Endometrial microvascular endothelial cells (primary cell): ENCODE measurements around the gene HMGCS1. TPM values are rescaled to one million over a fixed set of nuclear protein-coding genes. Genes with fewer than 3 reads are reported as not detected.
"Not testable (repeated sequence)": the region's sequence is repeated elsewhere in the genome, so short reads cannot be mapped to it uniquely, and the experiment has no call there.

ENCODE experiments used
- in situ Hi-C: cut with HindIII; loops from 2 replicates; pipeline ENCODE4 v1.10.0; 2017; ENCODE audit warnings: low sequenced_read_pairs, low pct_unique_long_range_greater_than_20kb; ENCODE audit errors: inconsistent ontology term
- total RNA-seq: library from RNA; depleted of rRNA; stranded (reverse); fragments of >200 nt; gene quantifications from one replicate; pipeline ENCODE4 v1.2.3, GENCODE V29; 2015; ENCODE audit errors: inconsistent ontology term

Gene HMGCS1
- total RNA-seq, 1 donor from 2014 or later, result 11.4 TPM

DNA sequence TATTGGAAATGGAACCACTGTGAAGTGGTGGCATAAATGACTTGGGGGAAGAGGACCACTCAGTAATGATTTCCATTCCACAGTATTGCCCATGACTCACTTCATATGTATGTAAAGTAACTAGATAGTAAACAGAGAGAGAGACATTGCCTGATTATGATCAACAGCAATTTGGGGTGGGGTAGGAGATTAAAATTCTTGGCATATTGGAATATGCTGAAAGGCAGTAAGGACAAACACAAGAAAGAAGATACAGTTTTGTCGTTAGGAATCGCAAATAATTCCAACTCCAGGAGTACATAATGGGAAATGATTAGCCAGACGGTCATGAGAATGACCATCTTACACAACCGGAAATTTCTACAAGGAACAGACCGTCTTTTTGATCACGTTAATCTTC is 1.5 kb upstream of the HMGCS1 start:
- in situ Hi-C loops, result no loop called here

DNA sequence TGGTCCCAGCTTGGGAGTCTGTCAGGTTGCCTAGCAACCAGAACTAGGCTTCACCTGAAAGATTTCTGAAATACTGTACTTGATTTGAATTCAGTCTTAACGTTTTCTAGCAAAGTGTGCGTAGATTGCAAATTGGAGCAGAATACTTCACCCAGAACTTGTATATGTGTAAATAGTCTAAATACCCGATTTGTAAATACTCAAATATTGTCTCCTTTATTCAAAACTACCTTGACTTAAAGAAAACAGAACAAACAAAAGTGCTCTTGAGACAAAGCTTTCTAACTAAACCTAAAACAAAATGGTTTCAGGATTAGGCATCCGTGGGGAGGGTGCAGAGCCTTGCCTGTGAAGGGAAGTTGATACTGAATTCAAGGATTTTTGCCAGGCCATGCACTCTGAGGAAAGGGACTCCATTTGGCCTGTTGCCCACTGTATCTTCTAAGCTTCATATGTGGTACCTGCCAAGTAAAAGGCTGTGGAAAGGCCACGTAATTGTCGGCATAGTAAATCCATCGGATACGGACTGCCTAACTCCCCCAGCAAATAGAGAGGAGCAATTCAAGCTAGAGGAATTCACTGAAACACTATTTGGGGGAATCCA is 744 bp upstream of the HMGCS1 start:
- in situ Hi-C loops, result no loop called here

DNA sequence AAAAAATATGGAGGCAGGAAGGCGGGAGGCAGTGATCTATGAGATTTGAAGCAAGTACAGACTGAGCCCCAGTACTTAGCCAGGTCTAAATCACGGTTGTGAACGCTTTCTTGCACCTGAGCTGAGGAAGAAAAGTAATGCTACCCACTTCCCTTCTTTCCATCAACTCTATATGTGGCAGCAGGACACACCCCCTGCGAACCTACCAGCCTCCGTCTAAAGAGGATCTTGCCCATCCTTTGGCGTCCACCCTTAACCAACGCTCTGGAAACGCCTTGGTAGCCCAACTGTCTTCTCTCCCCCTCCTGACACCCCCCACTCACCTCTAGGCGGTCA is 545 bp downstream of the HMGCS1 start:
- in situ Hi-C loops, result no loop called here

DNA sequence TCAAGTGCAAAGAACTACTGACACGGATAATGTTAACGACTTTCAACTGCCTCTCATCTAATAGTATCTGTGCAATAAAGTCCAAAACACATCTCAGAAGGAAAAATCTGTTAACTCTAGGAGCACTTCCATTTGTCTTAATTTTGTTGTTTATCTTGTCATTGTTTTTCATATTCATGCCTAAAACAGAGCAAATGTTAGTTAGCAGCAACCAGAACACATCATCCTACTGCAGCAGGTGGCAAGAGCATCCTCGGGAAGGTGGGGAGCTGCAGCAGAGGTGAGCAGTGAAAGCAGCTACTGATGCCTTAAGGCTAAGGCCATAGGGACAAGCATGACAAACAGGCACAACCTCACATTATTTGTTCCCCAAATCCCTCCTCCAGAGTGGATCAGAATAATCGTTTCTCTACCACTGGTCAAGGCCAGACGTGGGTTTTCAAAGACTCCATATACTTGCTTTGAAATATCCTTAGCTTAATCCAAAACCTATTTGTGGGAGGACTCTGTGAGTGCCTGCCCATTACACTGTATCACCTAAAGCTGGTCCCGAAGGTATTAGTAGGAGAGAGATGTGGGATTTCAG is 1.0 kb downstream of the HMGCS1 start:
- in situ Hi-C loops, result no loop called here

DNA sequence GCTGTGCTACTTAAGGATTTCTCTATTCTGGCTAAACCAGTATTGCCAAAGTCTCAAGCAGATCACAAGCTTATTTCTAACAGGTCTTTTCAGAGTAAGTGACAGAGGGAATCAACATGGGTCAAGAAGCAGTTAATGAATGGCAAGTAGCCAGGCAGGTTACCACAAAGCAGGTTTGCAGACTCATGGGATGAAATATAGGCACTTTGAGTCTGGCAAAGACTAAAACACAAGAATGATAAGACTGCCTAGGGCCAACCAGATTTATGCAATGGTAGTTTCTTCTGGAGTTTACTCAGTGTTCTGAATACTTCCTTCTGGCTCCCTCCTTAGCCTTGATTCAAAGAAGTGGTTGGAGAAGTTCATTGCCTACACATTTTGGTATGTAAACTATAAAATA is 3.6 kb downstream of the HMGCS1 start:
- in situ Hi-C loops, result no loop called here

DNA sequence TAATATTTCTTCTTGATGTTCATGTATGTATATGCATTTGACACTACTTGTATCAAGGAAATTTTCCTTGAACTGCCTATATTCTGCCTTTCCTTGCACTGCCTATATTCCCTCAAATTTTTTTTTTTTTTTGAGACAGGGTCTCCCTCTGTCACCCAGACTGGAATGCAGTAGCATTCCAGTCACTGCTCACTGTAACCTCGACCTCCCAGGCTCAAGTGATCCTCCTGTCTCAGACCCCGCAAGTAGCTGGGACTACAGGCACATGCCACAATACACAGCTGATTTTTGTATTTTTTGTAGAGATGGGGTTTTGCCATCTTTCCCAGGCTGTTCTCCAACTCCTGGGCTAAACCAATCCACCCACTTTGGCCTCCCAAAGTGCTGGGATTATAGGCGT is 4.1 kb downstream of the HMGCS1 start:
- in situ Hi-C loops, result no loop called here

DNA sequence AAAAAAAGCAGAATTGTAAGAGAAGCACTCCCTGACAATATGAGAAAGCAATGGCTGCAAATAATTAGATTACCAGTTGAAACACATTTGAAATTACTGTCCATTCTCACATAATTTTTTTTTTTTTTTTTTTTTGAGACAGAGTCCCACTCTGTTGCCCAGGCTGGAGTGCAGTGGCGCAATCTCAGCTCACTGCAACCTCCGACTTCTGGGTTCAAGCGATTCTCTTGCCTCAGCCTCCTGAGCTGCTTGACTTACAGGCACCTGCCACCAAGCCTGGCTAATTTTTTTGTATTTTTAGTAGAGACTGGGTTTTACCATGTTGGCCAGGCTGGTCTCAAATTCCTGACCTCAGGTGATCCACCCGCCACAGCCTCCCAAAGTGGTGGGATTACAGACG is 6.3 kb downstream of the HMGCS1 start:
- in situ Hi-C loops, result not testable (repeated sequence)

DNA sequence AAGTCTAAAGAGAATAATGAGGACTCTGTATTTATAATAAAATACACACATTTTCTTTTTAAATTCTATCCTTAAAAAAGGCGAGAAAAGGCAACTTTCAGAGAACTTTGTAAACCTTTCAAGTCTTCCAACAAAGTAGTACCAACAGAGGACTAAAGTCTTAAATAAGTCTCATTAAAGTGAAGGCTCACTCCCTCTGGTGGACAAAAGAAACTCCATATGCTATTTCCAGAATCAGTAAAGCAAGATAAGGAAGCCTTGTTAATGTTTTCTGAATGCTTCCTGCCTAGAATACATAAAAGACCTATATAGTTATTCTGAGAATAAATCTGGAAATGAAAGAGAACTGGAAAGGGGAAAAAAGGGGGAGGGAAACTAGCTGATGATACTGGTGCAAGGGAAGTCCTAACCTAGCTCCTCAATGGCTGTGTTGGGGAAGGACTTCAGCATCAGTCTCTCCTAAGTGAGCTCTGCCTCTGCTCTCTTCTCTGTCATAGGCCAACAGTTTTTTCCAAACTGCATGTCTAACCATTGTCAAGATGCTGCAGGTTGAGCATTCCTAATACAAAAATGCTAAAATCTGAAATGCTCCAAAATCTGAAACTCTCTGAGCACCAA is 7.2 kb downstream of the HMGCS1 start:
- in situ Hi-C loops, result no loop called here

DNA sequence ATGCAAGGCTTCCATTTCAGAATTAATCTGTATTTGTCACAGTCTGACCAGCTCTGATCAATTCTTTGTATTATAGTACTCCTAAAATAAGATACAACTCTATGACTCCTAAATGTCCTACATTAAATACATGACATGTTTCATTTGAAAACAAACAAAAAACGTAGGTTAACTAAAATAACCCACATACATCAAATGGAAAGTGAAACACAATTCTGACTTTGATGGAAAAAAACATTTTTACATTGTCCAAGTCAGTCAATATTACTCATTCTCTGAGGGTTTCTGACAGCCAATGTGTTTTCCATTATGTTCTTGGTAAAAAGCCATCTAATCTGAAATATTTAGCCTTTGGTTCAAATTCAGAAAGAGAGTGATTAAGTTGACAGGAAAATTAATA is 8.7 kb downstream of the HMGCS1 start:
- in situ Hi-C loops, result no loop called here

DNA sequence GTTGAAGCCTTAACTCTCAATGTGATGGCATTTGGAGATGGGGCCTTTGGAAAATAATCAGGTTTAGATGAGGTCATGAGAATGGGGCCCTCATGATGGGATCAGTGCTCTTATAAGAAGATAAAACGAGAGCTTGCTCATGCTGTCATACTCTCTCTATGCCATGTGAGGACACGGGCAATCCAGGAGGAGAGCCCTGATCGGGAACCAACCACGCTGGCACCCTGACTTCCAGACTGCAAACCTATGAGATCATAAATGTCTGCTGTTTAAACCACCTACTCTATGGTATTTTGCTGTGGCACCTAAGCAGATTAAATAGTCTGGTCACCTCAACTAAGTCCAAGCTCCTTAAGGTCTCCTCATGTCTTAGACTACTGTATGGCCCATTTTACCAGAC is 10.0 kb downstream of the HMGCS1 start:
- in situ Hi-C loops, result no loop called here

DNA sequence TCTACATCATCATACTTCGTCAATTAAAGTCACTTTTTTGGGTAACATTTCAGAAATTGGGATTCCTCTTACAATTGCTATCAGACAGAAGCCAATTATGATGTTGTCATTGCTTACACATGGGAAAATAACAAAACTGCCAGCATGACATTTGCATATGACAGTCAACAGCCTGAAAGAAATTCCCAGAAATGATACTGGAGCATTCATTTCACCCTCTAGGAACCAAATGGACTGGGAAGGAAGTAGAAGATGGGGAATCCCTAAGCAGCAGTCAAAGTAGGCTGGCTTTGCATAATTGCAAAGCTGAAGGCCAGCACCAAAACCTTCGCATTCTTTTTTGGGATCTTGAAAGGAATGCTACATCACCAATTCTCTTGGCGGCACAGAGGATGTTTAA is 10.7 kb downstream of the HMGCS1 start:
- in situ Hi-C loops, result no loop called here

DNA sequence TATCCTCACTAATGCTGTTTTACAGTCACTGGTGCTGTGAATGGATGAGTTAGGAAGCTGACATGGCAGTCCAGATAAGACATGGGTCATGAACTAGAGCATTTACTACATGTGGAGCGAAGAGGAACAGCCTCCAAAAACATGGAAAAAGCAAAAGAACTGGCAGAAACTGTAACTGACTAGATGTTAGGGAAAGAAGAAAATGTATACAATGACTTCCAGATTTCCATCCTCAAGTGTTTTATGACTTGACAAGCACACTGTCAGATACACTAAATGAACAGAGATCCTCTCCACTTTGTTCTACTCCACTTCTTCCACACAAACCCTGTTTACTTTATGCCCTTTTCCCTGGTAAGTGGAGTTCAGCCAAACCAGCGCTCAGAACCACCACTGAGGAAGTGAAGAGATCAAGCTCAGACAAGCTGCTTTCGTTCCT is 11.5 kb downstream of the HMGCS1 start:
- in situ Hi-C loops, result no loop called here

DNA sequence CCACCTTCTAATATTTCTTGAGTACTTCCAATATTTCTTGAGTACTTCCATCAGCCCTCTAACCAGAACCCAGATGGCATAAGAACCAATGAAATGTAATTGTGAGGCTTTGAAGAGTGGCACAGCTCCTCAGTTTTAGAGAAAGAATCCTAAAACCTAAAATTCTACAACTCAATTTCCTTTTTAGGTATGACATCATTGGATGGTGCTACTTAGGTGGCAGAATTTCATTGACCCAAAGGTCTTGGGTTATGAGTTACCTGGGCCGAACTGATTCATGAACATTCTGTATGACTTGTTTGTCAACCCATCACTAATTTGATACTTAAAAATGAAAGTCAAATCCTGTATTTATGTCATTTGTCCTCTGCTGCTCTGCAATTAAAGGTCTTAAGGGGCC is 13.1 kb downstream of the HMGCS1 start:
- in situ Hi-C loops, result no loop called here

DNA sequence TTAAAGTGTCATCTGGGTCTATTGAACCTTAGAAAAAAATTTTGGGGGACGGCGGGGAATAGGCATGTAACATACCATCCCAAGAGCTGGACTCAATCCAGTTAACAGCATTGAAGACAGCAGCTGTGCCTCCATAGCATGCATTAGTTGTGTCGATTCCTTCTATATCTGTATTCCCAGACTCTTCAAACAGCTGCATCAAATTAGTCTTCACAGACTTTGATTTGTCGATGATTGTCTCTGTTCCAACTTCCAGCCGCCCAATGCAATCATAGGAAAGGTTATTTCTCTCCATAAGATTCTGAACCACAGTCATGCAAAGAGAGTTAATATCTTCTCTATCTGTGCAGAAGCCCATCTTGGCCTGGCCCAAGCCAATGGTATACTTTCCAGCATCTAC is 14.8 kb downstream of the HMGCS1 start:
- in situ Hi-C loops, result no loop called here

DNA sequence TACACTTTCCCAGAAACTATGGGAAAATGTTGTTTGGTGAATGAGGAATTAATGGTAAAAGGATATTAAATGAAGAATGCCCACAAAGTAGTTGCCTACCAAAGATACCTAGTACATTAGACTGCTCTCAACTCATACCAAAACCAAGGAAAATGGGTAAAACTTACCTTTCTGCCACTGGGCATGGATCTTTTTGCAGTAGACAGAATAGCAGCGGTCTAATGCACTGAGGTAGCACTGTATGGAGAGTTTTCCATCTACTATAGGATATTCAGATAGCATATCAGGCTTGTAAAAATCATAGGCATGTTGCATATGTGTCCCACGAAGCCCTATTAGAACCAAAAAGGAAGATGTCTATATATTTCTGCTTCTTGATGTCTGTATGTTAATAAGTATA is 16.4 kb downstream of the HMGCS1 start:
- in situ Hi-C loops, result no loop called here

DNA sequence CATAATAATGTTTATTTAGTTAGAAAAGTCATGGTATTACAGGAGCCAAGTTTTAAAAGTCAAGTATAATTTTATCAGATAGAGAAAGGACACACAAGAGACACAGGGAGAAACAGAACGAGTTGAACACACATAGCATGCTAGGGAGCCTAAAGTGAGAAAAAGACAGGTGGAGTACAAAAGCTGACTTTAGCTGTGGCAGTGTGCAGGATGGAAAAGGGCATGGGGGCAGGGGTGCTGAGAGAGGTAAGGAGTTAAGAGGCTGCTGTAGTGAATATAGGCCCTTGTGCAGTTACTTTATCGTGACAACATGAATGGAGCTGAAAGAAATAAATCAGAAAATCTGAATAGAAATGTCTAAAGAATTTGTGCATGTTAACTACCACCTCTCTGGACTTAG is 18.0 kb downstream of the HMGCS1 start:
- in situ Hi-C loops, result no loop called here

DNA sequence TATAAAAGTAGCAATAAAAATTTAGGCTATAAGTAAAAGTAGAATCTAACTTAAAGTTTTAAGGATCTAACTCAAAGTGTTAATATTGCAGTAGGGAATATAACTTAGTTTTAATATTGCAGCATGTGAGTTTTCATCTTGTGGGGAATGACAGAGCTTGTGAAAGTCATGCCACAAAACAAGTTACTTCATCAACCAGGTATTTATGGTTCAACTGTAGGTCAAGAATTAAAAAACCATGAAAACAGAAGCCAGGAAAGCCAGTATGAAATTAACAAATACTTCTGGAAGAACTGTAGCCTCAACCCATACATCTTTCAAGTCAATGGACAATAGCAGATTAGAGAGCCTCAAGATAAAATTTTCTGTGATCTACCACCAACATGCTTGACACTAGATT is 19.0 kb downstream of the HMGCS1 start:
- in situ Hi-C loops, result no loop called here

DNA sequence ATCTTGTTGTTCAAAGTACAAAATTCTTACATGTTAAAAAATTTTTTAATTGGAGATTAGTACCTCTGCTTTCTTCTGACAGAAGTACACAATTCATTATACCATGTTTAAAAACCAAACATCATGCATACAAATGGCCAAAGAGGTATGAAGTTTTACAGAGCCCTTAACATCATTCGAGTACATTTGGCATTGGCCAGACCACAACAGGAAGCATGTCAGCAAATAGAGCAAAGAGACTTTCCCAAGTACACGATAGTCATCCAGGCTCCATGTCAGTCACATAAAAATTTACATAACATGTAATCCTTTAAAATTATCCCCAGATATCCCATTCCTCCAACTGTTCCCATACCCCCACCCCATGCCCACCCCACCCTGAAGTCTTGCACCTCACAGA is 22.5 kb downstream of the HMGCS1 start:
- in situ Hi-C loops, result no loop called here

DNA sequence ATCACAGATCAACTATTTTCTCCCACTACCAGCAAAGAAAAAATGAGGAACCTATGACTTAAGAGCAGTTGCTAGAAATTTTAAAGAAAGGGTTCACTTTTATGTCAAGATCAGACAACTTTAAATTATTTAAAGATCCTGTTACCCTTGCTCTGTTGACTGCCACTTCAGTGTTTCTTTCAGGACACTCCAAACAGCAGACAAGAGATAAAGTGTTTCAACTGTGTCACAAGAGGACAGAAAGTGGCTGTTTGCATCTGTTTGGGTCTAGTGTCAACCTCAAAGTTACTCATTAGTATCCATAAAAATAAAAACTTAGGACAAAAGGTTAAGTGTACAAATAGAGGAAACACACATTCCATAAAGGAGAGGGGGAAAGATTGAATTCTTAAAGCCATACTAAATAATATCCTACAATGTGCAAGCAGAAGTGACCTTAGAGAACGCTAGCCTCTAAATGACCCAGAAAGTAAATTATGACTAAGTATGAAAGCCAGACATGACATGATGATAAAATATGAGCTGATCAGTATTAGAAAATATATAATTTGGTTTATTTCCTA is 24.9 kb downstream of the HMGCS1 start:
- in situ Hi-C loops, result no loop called here

DNA sequence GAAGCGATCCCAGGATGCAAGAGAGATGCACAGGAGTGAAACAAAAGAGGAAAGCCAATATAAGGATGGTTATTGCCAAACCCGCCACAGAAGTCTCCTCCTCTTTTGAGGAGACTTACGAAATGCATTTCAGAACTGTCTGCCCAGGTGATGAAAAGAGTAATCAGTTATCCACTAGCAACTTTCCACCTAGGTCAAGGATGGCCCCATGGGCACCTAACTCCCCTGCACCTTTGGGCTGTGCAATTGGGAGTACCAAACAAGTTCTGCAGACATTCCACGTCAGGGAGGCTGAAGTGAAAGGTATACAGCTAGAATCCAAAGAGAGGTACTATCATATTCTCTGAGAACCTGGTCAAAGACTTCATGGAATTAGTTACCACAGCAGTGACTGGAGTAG is 25.7 kb downstream of the HMGCS1 start:
- in situ Hi-C loops, result no loop called here

DNA sequence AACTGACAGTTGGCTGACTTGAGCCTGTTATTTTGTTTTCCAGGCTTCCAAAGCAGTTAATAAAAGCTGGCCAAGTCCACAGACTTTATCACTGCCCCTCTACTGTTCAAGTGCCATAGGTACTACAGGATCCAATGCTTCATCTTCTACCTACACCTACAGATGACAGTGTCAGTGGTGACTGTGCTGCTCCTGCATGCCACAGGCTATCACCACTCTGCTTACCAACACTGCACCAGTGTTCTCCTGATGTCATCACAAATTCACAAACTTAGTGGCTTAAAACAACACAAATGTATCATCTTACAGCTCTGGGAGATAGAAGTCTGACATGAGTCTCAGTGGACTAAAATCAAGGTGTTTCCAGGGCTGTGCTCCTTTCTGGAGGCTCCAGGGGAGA is 26.6 kb downstream of the HMGCS1 start:
- in situ Hi-C loops, result no loop called here
